Epithelial cell of proximal tubule (primary cell): ENCODE measurements around the gene ICAM5. TPM values are rescaled to one million over a fixed set of nuclear protein-coding genes. Genes with fewer than 3 reads are reported as not detected.
"Not testable (repeated sequence)": the region's sequence is repeated elsewhere in the genome, so short reads cannot be mapped to it uniquely, and the experiment has no call there.

Experiments
- DNase-seq: peaks from one replicate; pipeline ENCODE4 v3.0.0-alpha.2; 2011; ENCODE audit warnings: low read depth
- H3K4me3 ChIP-seq: 2 replicates; pipeline ENCODE4 v1.5.1; 2011; ENCODE audit warnings: low read depth, mild to moderate bottlenecking, low read length
- total RNA-seq: library from RNA; depleted of rRNA; stranded (reverse); fragments of >200 nt; gene quantifications from 2 replicates; pipeline ENCODE4 v1.2.3, GENCODE V29; 2015
- TF ChIP-seq, protein P1 (sequence below): conservative IDR thresholded peaks from 2 replicates; pipeline ENCODE4 v1.5.1; 2012; ENCODE audit warnings: low read depth, mild to moderate bottlenecking, low read length

ICAM5 gene
- total RNA-seq, 1 donor from 2014 or later = not detected

DNA sequence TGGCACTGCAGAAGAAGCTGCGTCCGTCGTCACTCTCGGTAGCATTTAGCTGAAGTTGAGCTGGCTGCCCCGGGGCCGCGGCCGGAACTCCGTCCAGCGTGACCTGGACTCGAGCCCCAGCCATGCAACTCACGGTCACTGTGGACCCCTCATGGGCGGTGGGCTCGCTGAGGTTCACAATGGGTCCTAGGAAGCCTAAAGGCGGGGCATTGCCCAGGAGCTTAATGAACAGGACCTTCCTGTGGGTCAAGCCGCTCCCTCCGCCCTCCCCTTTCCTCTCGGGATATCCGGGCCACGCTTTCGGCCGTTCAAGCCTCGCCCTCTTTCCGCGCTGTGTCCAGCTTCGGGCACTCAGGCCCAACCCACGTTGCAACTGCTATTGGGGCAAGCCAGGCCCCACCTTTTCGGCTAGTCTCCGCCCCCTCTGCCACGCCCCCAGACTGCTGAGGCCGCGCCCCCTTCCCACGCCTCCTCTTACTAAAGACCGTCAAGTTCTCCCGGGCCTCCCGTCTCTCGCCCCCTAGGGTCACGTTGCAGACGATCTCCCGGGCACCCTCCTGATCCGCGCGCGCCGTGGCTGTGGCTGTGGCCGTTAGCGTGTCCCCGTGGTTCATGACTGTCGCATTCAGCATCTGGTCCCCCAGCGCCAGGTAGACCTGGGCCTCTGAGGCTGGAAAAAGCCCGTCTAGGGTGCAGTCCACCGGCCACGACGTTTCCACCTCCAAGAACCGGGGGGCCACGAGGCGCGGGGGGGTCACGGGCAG lies 45.0 kb downstream of the ICAM5 start:
- TF ChIP-seq, protein P1, sequence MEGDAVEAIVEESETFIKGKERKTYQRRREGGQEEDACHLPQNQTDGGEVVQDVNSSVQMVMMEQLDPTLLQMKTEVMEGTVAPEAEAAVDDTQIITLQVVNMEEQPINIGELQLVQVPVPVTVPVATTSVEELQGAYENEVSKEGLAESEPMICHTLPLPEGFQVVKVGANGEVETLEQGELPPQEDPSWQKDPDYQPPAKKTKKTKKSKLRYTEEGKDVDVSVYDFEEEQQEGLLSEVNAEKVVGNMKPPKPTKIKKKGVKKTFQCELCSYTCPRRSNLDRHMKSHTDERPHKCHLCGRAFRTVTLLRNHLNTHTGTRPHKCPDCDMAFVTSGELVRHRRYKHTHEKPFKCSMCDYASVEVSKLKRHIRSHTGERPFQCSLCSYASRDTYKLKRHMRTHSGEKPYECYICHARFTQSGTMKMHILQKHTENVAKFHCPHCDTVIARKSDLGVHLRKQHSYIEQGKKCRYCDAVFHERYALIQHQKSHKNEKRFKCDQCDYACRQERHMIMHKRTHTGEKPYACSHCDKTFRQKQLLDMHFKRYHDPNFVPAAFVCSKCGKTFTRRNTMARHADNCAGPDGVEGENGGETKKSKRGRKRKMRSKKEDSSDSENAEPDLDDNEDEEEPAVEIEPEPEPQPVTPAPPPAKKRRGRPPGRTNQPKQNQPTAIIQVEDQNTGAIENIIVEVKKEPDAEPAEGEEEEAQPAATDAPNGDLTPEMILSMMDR = peak; percentile 17
- H3K4me3 ChIP-seq = peak overlapping the region; percentile 92
- peak; percentile 53 for DNase-seq

DNA sequence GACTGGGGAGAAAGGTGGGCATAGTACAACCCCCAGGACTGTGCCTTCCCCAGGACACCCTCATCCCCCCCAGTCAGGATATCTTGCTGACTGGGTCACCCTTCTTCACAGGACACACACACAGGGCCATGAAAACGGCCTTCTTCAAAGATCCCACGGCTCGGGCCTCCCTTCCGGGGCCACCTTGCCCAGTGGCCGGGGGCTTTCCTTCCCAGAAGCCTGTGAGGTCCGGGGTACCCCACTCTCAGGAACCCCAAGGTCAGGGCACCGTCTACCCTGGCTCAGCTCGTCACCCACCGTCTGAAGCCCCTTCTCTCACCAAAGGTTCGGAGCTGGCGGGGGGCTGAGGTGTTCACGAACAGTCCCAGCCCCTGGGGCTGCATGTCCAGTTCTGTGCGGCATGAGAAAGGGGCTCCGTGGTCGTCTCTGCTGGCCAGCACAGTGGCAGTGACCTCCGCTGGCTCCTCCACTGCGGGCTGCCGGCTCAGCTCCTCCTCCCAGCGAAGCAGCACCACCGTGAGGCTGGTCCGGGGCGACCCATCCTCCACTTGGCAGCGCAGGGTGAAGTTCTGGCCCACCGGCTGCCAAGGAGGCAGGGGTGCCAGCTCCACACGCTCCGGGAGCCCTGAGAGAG lies 45.7 kb downstream of the ICAM5 start:
- TF ChIP-seq, protein P1 = no peak
- no peak for DNase-seq
- H3K4me3 ChIP-seq = no peak overlapping the region

DNA sequence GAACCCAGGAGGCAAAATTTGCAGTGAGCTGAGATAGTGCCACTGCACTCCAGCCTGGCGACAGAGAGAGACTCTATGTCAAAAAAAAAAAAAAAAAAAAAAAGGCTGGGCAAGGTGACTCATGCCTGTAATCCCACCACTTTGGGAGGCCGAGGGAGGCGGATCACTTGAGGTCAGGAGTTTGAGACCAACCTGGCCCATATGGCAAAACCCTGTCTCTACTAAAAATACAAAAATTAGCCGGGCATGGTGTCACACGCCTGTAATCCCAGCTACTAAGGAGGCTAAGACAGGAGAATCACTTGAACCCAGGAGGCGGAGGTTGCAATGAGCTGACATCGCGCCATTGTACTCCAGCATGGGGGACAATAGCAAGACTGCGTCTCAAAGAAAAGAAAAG lies 47.0 kb downstream of the ICAM5 start:
- not testable (repeated sequence) for DNase-seq, H3K4me3 ChIP-seq

DNA sequence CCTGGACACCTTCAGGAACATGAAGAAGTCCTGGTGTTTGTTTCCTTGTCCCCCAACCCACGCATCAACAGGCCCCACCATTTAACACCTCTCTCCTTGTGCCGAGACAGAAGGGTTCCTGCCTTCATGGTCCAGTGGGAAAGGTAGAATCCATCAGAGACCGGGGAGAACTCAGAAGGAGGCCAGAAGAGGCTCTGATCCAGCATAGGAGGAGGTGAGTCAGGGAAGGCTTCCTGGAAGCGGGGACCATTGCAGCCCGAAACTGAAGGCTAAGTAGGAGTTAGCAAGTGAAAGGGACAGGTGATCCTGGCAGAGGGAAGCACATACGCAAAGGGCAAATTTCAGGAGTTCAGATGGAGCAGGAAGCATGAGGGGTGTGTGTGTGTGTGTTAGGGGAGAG lies 49.2 kb downstream of the ICAM5 start:
- TF ChIP-seq, protein P1 = no peak
- H3K4me3 ChIP-seq = no peak overlapping the region
- DNase-seq = no peak

DNA sequence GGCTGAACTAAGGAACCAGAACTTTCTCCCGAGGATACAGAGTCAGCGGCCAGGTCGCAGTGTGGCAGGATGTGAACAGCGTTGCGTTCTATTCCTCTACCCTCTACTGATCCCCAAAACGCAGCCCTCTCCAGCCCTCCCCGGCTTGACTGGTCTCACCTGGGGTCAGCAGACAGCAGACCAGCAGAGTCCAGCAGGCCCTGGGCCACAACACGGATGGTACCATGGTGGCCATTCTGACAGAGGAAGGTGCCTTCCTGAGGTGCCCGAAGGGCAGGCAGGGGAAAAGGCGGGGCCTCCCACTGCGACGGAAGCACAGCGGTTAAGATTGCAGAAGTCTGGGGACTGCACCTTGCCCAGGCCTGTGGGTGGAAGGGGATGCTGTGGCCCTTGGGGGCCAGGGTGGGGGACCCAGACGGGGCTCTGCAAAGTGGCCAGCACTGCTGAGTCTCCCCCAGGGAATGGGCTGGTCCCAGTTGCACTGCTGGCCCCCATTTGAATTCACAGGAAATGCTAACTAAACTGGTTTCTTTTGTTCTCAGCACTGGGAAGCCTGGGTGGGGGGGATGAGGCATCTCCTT lies 49.7 kb downstream of the ICAM5 start, which contains the start of gene ICAM3:
Gene ICAM3 (minus strand): TSS at position 245 of the 581 bp plus-strand sequence. CDS start 10 bp downstream, at position 235.
- no peak for DNase-seq
- TF ChIP-seq, protein P1 = no peak
- no peak within 1 kb of the TSS for H3K4me3 ChIP-seq

DNA sequence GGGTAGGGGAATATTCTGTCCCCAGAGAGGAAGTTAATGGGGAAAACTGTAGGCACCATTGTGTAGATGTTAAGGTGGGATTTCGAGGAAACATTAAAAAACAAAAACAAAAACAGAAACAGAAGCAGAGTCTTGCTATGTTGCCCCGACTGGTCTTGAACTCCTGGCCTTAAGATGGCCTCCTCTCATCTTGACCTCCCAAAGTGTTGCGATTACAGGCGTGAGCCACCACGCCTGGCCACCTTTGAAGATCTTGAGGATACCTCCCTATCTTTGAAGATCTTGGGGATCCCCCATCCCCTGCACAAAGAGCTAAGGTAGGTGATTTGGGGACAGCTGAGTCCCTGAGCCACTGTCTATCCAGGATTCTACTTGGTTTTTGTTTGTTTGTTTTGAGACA lies 50.2 kb downstream of the ICAM5 start:
- no peak for DNase-seq
- TF ChIP-seq, protein P1 = no peak
- no peak overlapping the region for H3K4me3 ChIP-seq

DNA sequence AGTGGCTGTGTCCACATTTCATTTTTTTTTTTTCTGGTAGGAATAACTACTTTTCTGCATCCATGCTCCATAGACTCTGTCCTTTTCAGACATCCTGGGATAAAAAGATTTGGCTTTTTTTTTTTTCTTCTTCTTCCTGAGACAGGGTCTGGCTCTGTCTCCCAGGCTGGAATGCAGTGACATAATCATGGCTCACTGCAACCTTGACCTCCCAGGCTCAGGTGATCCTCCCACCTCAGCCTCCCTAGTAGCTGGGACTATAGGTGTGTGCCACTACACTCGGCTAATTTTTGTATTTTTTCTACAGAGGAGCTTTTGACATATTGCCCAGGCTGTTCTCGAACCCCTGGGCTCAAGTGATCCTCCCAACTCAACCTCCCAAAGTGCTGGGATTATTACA lies 53.7 kb downstream of the ICAM5 start:
- TF ChIP-seq, protein P1 = no peak
- DNase-seq = no peak
- H3K4me3 ChIP-seq = no peak overlapping the region
